ENCODE measurements around the gene ZNF805. TPM values are rescaled to one million over a fixed set of nuclear protein-coding genes. Genes with fewer than 3 reads are reported as not detected.
"Not testable (repeated sequence)": the region's sequence is repeated elsewhere in the genome, so short reads cannot be mapped to it uniquely, and the experiment has no call there.

The ZNF805 gene
- total RNA-seq, 4 donors from 2014 or later = 17.4 to 27.8 (median 19.9) TPM

- no peak for ATAC-seq
- H3K36me3 ChIP-seq = peaks cover 0 to 70% of the 10 kb centered on the region in 2 donors
- no peak overlapping the region for H3K27ac ChIP-seq
- TF ChIP-seq EP300 (IDR thresholded peaks at IDR 0.05) = no peak
- no peak for TF ChIP-seq POLR2AphosphoS5 (IDR thresholded peaks at IDR 0.05)
- TF ChIP-seq POLR2A (IDR thresholded peaks at IDR 0.05) = no peak
- no peak for TF ChIP-seq CTCF (IDR thresholded peaks at IDR 0.05)
- peaks cover 3 to 29% (median 12%) of the 10 kb centered on the region in 3 donors for H3K4me1 ChIP-seq
- no peaks in the 10 kb centered on the region for H3K27me3 ChIP-seq
- H3K4me3 ChIP-seq = no peak overlapping the region
- WGBS, 2 donors (ENCODE audit: low coverage in 1 of 2) = 90 to 94% methylated on average over 2 to 3 of the region's 5 CpGs
- no peaks in the 10 kb centered on the region for H3K9me3 ChIP-seq
These were observed 4.6 kb downstream of the ZNF805 start for GRCh38 chr19:57245066-57245465.

- TF ChIP-seq POLR2A (IDR thresholded peaks at IDR 0.05) (no peak), POLR2AphosphoS5 (IDR thresholded peaks at IDR 0.05) (no peak), CTCF (IDR thresholded peaks at IDR 0.05) (no peak), EP300 (IDR thresholded peaks at IDR 0.05) (no peak)
- no peak overlapping the region for H3K27ac ChIP-seq
- H3K4me3 ChIP-seq = no peak overlapping the region
- H3K4me1 ChIP-seq = peaks cover 3 to 28% (median 12%) of the 10 kb centered on the region in 3 donors
- peaks cover 0 to 79% of the 10 kb centered on the region in 2 donors for H3K36me3 ChIP-seq
- no peaks in the 10 kb centered on the region for H3K27me3 ChIP-seq
- no peaks in the 10 kb centered on the region for H3K9me3 ChIP-seq
- WGBS, 2 donors (ENCODE audit: low coverage in 1 of 2) = 74 to 82% methylated on average over 2 to 6 of the region's 6 CpGs
- no peak for ATAC-seq
These were observed 5.5 kb downstream of the ZNF805 start for GRCh38 chr19:57245959-57246358.

- no peak for ATAC-seq
- no peaks in the 10 kb centered on the region for H3K27me3 ChIP-seq
- peaks cover 0 to 2% (median 0%) of the 10 kb centered on the region in 3 donors for H3K4me1 ChIP-seq
- H3K36me3 ChIP-seq = peaks cover 3 to 97% of the 10 kb centered on the region in 2 donors
- TF ChIP-seq EP300 (IDR thresholded peaks at IDR 0.05) (no peak), POLR2AphosphoS5 (IDR thresholded peaks at IDR 0.05) (no peak), CTCF (IDR thresholded peaks at IDR 0.05) (no peak), POLR2A (IDR thresholded peaks at IDR 0.05) (no peak)
- H3K9me3 ChIP-seq = peaks cover 0 to 8% (median 0%) of the 10 kb centered on the region in 3 donors
- H3K4me3 ChIP-seq = no peak overlapping the region
- 100% methylated on average over 1 of the region's 6 CpGs; no CpG with 5 or more reads in 1 of the 2 donors for WGBS, 2 donors (ENCODE audit: low coverage in 1 of 2)
- H3K27ac ChIP-seq = no peak overlapping the region
These were observed 8.2 kb downstream of the ZNF805 start for GRCh38 chr19:57248646-57249045.

GRCh38 chr19:57249329-57249728 lies 8.9 kb downstream of the ZNF805 start:
- peaks cover 3 to 97% of the 10 kb centered on the region in 2 donors for H3K36me3 ChIP-seq

GRCh38 chr19:57253767-57254166 lies 13.3 kb downstream of the ZNF805 start:
- peaks cover 0 to 24% (median 0%) of the 10 kb centered on the region in 3 donors for H3K9me3 ChIP-seq
- H3K27ac ChIP-seq, H3K27me3 ChIP-seq, H3K4me3 ChIP-seq, ATAC-seq, H3K4me1 ChIP-seq: not testable (repeated sequence)
- 100% methylated on average over 1 to 4 of the region's 11 CpGs for WGBS, 2 donors (ENCODE audit: low coverage in 1 of 2)
- peaks cover 3 to 76% of the 10 kb centered on the region in 2 donors for H3K36me3 ChIP-seq

More at GRCh38 chr19:57249329-57249728, 8.9 kb downstream of the ZNF805 start:
- WGBS, 2 donors (ENCODE audit: low coverage in 1 of 2) = 68 to 82% methylated on average over 1 of the region's 1 CpG
- Histone ChIP-seq H3K9me3 (peaks cover 0 to 14% (median 0%) of the 10 kb centered on the region in 3 donors), H3K4me1 (no peaks in the 10 kb centered on the region), H3K4me3 (no peak overlapping the region), H3K27ac (no peak overlapping the region), H3K27me3 (no peaks in the 10 kb centered on the region)
- no peak for TF ChIP-seq CTCF (IDR thresholded peaks at IDR 0.05)
- TF ChIP-seq POLR2AphosphoS5 (IDR thresholded peaks at IDR 0.05) = no peak
- TF ChIP-seq EP300 (IDR thresholded peaks at IDR 0.05) = no peak
- TF ChIP-seq POLR2A (IDR thresholded peaks at IDR 0.05) = no peak
- no peak for ATAC-seq

All from gastroesophageal sphincter (tissue), 4 donors.